Measurements from ENCODE around the gene S100A1.

- TF ChIP-seq CTCF (conservative IDR thresholded peaks at IDR 0.05), result no peak
- no peak for TF ChIP-seq ZFX (IDR thresholded peaks at IDR 0.05)
These were observed 40.9 kb upstream of the S100A1 start for GRCh38 chr1:153587314-153587713.
